SK-N-MC (cell line): Measurements from ENCODE around the gene TIPRL.

Experiments
- EZH2 ChIP-seq: fragments of 200-600 bp; sonication (generic); IDR thresholded peaks from one replicate; pipeline ENCODE4 v1.6.1; 2017; ENCODE audit warnings: antibody characterized with exemption
- POLR2AphosphoS5 ChIP-seq: IDR thresholded peaks from 2 replicates; pipeline ENCODE4 v1.6.1; 2012; ENCODE audit warnings: mild to moderate bottlenecking, low read depth, low read length, borderline replicate concordance

- TF ChIP-seq POLR2AphosphoS5 (no peak), EZH2 (no peak)
These were observed 831 bp downstream of the TIPRL start for GRCh38 chr1:168179438-168180147.
